ENCODE results near the gene WDR20.
"Not testable (repeated sequence)": the region's sequence is repeated elsewhere in the genome, so short reads cannot be mapped to it uniquely, and the experiment has no call there.

WDR20 gene

DNA sequence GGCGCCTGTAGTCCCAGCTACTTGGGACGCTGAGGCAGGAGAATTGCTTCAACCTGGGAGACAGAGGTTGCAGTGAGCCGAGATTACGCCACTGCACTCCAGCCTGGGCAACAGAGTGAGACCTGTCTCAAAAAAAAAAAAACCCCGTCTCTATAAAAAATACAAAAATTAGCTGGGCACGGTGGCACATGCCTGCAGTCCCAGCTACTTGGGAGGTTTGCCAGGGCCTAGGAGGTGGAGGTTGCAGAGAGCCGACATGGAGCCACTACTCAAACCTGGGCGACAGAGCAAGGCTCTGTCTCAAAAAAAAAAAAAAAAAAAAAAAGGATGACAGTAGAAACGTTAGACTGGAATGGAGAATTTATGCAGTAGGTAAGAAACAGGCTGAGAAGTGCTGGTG is 5.7 kb upstream of the WDR20 start:
- DNase-seq (ENCODE audit: low read depth), result not testable (repeated sequence)

DNA sequence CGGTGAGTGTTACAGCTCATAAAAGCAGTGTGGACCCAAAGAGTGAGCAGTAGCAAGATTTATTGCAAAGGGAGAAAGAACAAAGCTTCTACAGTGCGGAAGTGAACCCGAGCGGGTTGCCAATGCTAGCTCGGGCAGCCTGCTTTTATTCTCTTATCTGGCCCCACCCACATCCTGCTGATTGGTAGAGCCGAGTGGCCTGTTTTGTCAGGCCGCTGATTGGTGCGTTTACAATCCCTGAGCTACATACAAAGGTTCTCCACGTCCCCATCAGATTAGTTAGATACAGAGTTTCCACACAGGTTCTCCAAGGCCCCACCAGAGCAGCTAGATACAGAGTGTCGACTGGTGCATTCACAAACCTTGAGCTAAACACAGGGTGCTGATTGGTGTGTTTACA is 5.0 kb upstream of the WDR20 start:
- not testable (repeated sequence) for DNase-seq (ENCODE audit: low read depth)

DNA sequence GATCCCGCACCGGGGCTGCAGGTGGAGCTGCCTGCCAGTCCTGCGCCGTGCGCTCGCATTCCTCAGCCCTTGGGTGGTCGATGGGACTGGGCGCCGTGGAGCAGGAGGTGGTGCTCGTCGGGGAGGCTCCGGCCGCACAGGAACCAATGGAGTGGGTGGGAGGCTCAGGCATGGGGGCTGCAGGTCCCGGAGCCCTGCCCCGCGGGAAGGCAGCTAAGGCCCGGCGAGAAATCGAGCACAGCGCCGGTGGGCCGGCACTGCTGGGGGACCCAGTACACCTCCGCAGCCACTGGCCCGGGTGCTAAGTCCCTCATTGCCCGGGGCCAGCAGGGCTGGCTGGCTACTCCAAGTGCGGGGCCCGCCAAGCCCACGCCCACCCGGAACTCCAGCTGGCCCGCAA is 4.2 kb upstream of the WDR20 start:
- not testable (repeated sequence) for DNase-seq (ENCODE audit: low read depth)

DNA sequence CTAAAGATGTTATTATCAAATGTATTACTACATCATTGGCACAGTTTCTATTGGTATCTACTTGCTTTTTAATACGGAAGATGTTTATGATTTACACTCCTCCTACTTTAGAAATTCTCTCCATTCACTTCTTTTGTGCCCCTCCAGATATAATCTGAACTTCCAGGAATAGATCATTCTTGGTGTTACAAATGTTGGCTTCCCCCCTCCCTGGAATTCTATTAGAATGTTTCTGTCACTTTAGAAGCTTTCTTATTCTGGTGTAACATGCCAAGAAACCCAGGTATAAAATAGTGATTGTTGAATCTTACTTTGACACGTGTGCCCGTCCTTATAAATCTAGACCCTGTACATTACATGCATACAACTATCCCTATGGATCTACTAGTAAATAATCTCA is 1.2 kb upstream of the WDR20 start:
- no peak for DNase-seq (ENCODE audit: low read depth)

DNA sequence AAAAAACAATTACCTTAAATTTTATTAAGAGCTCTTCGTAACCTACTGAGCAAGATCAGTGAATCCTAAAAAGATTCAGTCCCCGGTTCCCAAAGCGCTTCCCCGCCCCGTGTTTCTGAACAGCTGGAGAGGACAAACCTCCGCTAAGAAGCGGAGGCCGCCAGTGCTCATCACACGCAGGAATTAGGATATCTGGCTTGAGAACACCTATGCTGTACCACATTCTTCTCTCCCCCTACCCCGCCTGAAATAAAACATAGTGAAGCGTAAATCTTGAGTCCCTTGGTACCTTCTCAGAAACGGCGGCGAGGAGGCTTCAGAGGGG is 774 bp upstream of the WDR20 start:
- DNase-seq (ENCODE audit: low read depth), result peak; percentile 39

DNA sequence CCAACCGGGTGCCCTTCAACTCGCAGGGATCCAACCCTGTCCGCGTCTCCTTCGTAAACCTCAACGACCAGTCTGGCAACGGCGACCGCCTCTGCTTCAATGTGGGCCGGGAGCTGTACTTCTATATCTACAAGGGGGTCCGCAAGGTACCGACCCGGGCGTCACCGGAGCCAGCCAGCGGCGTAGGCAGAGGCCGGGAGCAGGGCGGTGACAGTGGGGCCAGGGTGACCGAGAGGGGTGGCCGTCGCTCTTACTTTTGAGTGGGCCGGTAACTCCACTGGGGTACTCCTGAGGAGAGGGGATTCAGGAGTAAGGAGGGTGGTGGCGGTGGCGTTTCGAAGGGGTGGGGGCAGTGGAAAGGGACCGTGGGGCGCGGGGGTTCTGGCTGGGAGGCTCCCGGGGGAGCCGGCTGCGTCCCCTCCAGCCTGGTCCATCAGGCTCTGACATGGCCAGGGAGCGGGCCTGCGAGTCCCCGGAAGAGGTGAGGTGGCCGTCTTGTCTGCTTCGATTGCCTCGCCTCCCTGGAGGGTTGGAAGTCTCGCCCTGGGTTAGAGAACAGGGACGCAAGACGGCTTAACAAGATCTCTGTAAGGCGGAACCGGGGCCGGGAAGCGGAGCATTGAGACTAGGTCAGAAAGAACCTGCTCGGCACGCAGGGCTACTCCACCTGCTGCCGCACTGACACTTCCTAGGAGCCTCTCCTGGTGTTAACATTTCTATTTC is 491 bp downstream of the WDR20 start:
- no peak for DNase-seq (ENCODE audit: low read depth)

DNA sequence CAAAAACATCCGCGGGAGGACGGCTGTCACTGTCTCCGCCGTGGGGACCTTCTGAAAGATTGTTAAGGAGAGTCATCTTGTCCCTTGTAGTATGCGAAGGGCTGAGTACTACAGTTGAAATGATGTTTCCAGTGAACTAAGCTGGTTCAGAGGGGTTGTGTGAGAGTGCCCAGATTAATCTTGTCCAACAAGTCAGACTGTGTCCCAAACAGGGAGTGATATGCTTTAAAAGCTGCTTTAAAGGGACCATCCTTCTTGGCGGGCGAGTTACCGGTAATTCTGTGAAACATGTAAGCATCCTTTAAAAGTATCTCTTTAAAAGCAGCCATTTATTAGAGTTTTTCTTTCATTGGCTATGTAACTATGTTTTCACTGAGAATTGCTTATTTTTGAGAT is 1.1 kb downstream of the WDR20 start:
- no peak for DNase-seq (ENCODE audit: low read depth)

DNA sequence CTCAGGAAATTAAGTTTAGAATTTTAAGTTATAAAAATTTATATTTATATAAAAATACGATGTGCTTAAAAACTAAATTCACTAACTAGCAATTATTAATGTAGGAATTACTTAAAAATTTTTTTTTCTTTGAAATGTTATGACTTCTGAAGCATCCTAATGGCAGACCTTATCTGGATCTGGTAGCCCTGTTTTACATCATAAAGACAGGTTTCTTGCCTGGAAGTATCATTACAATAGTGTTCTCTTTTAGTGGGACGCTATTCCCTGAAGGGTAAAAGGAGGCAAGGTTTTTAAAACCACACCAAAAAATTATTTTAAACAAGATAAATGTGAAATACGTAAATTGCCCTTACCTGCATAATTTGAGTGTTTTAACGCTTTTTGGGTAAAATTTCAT is 2.1 kb downstream of the WDR20 start:
- no peak for DNase-seq (ENCODE audit: low read depth)

DNA sequence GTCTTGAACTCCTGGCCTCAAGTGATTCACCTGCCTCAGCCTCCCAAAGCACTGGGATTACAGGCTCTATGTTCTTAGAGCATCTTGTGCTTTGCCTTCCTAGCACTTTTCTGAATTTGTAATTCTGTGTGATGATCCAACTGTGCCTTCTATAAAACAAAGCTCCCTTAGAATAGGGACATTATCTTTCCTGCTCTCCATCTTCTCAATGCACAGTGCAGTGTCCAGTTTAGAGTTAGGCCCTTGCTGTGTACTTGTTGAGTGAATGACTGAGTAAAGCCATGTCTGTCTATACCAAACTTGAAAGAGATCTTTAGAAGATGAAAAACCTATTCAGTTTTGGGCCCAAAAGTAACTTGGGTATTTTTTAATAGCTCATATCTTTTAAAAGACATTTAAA is 5.2 kb downstream of the WDR20 start:
- no peak for DNase-seq (ENCODE audit: low read depth)

DNA sequence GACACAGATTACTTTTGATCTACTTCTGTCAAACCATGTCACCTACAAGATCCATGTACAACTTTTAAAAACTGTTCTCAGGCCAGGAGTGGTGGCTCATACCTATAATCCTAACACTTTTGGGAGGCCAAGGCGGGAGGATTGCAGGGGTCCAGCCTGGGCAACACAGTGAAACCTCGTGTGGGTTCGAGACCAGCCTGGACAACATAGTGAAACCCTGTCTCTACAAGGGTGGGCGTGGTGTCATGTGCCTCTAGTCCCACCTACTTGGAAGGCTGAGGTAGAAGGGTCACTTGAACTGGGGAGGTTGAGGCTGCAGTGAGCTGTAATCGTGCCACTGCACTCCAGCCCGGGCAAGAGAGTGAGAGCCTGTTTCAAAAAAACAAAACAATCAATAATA is 5.7 kb downstream of the WDR20 start:
- DNase-seq (ENCODE audit: low read depth), result no peak

DNA sequence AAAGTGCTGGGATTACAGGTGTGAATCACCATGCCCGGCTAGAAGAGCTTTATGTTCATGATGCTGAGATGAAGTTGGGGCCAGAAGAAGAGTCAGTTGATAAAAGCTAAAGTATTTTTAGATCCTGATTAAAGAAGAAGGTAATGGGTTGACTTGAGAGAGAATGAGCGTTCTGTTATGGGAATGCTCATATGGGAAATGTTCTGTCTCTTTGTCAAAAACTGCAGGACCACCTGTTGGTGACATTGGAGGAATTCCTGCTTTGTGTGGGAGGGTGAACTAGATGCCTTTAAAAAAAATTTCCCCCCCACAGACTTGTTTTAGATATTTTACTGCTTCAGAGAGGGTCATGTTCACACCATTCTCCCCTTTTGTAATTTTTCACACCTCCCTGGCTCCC is 6.7 kb downstream of the WDR20 start:
- no peak for DNase-seq (ENCODE audit: low read depth)

DNA sequence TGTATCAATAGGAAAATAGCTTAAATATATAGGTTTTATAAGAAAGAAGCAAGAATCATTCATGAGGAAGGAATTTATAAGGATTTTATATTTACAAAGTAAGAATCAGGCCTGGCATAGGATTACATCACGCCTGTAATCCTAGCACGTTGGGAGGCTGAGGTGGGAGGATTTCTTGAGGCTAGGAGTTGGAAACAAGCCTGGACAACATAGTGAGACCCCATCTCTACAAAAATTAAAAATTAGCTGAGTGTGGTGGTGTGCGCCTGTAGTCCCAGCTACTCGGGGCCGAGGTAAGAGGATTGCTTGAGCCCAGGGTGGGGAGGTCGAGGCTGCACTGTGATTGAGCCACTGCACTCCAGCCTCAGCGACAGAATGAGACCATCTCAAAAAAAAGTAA is 10.4 kb downstream of the WDR20 start:
- no peak for DNase-seq (ENCODE audit: low read depth)

DNA sequence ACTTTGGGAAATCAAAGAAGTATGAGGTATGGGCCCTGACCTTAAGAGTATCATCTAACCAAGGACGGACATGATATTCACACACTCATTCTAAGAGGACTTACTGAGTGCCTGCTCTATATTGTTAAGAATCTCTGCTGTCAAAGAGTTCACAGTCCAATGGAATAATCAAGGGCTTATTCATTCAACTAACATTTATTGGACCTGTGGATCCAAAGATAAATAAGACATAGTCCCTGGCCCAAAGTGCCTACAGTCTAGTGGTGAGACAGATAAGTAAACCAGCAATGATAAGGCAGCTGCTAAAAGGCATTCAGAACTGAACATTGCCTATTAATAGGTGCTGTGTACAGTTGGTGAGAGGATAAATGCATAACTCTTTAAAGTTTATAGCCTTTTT is 11.0 kb downstream of the WDR20 start:
- DNase-seq (ENCODE audit: low read depth), result no peak

DNA sequence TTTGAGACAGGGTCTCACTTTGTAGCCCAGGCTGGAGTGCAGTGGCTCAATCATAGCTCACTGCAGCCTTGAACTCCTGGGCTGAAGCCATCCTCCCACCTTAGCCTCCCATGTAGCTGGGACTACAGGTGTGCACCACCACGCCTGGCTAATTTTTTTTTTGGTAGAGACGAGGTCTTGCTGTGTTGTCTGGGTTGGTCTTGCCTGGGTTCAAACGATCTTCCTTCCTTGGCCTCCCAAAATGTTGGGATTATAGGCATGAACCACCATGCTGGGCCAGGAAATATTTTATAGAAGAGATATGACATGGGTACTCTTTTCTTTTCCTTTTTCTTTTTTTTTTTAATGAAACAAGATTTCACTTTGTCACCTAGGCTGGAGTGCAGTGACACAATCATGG is 11.7 kb downstream of the WDR20 start:
- DNase-seq (ENCODE audit: low read depth), result not testable (repeated sequence)

DNA sequence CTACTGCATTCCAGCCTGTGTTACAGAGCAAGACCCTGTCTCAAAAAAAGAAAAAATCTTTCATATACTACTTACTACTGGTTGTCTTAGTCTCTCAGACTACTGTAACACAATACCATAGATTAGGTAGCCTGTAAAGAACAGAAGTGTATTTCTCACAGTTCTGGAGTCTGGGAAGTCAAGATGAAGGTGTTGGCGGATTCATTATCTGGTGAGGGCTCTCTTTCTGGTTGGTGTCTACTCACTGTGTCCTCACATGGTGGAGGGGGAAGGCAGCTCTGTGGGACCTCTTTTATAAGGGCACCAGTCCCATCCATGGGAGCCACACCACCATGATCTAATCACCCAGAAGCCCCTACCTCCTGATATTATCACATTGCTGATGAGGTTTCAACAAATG is 14.4 kb downstream of the WDR20 start:
- no peak for DNase-seq (ENCODE audit: low read depth)

DNA sequence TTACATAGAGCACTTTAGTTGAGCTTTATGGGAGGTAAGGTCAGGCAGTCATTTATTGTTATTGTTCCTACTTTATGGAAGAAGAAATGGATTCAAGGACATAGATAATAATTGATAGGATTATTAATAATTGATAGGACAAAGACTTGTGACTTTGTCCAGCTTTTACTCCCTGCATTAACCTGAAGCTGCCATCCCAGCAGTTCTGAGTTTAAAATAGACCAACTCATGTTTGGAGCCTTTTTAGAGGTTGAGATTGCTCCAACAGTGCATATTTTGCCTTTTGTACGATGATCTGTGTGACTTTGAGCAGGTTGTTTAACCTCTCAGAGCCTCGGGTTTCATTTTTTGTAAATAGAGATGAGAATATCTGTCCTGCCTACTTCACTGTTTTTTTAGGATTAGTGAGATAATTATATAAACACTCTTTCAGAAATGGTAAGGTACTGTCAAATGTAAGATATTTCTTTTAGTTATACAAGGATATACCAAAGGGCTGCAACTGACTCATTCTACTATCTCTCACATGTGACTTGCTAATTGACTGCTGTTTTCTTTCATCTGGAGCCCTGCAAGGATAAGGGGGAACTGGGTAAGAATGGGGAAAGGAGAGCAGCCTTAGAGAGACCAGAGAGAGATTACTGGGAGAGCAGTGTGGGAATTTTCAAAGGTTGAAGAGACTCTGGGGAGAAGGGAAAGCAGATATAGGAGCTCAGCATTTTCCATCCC is 15.3 kb downstream of the WDR20 start:
- no peak for DNase-seq (ENCODE audit: low read depth)

DNA sequence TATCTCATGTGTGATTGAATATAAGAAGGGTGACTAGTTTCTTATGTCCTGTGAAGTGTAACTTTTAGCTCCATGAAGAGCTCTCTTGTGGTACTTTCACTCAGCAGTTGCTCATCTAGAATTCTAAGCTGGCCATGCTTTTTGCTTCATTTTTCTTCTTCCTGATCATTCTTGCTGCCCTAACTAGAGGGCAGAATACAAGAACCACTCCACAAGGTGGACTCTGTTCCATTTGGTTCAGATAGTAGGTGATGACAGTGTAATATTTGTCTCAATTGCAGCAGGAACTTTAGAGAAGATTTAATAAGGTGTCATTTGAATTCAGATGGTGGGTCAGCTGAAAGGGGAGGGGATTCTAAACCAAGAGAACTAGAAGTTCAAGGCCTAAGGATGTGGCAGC is 17.6 kb downstream of the WDR20 start:
- DNase-seq (ENCODE audit: low read depth), result no peak

DNA sequence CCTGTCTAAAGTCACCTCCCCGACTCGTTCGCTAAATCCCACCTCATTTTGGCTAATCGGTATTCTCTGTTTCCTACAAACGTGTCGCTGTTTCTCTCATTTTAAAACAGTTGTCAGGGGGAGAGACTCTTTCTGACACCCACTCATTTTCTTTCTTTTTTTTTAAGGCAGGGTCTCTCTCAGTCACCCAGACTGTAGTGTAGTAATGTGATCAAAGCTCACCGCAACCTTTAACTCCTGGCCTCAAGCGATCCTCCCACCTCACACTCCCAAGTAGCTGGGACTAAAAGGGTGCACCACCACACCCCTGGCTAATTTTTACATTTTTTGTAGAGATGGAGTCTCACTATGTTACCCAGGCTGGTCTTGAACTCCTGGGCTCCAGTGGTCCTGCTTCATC is 19.1 kb downstream of the WDR20 start:
- no peak for DNase-seq (ENCODE audit: low read depth)

DNA sequence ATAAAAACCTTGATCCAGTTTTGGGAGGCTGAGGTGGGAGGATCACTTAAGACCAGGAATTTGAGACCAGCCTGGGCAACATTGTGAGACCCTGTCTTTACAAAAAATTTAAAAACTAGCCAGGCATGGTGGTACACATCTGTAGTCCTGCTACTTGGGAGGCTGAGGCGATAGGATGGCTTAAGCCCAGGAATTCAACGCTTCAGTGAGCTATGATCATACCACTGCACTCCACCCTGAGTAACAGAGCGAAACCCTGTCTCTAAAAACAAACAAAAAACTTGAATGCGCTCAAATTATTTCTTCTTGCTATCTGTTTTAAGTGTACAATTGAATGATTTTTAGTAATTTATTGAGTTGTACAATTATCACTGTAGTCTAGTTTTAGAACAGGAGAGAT is 20.1 kb downstream of the WDR20 start:
- no peak for DNase-seq (ENCODE audit: low read depth)

DNA sequence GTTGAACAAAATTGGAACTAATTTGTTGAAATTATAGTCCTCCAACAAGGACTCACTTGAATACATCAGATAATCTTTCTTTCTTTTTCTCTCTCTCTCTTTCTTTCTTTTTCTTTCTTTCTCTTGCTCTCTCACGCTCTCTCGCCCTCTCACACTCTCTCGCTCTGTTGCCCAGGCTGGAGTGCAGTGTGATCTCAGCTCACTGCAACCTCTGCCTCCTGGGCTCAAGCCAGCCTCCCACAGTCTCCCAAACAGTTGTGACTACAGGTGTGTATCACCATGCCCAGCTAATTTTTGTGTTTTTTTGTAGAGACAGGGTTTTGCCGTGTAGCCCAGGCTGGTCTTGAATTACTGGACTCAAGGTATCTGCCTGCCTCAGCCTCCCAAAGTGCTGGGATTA is 22.8 kb downstream of the WDR20 start:
- no peak for DNase-seq (ENCODE audit: low read depth)

DNA sequence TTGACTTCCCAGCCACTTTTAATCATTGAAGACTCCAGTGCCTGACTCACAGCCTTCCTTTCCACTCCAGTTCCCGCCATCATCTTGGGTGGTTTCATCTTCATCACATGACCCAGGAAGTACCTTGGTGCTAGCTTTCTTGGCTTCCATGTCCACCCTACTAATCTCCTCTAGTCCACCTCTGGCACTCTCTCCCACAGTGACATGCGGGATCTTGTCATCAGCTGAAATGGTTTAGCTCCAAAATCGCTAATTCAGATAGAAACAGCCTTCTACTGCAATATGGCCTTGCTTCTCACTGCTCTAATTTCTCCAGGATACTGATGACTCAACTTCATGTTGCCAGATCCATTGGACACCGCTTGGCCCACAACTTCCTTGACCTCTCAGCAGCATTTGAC is 24.5 kb downstream of the WDR20 start:
- DNase-seq (ENCODE audit: low read depth), result no peak

DNA sequence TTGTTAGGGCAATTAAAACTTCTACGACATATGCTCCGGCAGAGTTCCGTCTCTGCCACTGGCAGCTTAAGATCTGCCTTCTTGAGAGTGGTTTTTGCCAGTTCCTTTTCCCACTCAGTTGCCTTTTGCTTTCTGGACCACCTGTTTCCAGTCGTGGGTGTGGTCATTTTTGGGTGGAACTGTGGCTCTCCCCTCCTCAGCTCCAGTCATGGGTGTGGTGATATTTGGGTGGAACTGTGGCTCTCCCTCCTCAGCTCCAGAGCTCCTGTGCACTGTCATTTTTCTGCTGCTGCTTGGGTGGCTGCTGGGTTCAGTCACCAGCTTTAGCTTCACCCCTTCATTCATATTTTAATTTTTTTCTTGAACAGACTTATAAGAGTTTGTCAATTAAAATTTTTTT is 25.3 kb downstream of the WDR20 start:
- no peak for DNase-seq (ENCODE audit: low read depth)

DNA sequence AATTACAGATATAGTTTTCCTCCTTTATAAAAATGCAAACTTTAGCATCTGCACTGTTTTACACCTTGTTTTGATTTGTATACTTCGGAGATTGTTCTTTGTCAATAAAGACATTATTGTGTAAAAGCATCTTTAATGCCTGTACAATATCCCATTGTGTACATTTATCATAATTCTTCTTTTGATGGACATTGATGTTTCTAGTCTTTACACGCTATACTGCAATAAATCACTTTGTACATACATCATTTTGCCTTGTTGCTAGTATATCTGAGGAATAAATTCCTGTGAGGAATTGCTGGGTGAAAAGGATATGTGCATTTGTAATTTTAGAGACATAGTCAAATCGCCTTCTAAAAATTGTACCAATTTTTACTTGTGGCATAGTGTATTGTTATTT is 30.4 kb downstream of the WDR20 start:
- DNase-seq (ENCODE audit: low read depth), result no peak

All from CMK (cell line).